HepG2 (cell line): Measurements from ENCODE around the gene NPBWR2. TPM values are rescaled to one million over a fixed set of nuclear protein-coding genes. Genes with fewer than 3 reads are reported as not detected.

Experiments
- ASH2L ChIP-seq: fragments of 300-600, 200-600 bp; sonication (generic); IDR thresholded peaks from 2 replicates; pipeline ENCODE4 v1.7.0; 2017; ENCODE audit warnings: low read depth, mild to moderate bottlenecking, moderate library complexity, mixed read lengths, low read length; ENCODE audit not compliant: insufficient read length
- ATRX ChIP-seq: sonication (generic); formaldehyde crosslinking; IDR thresholded peaks from 2 replicates; pipeline ENCODE4 v1.4.0; 2020; ENCODE audit warnings: missing genetic modification reagents, borderline replicate concordance
- BCL6 ChIP-seq: IDR thresholded peaks from 2 replicates; pipeline ENCODE4 v1.6.1; 2016; ENCODE audit warnings: missing genetic modification reagents, missing compliant biosample characterization
- HIC2 ChIP-seq: sonication (generic); formaldehyde crosslinking; IDR thresholded peaks from 2 replicates; pipeline ENCODE4 v1.9.0; 2022; ENCODE audit warnings: low read depth, missing genetic modification reagents
- MLLT10 ChIP-seq: sonication (generic); formaldehyde crosslinking; IDR thresholded peaks from 2 replicates; pipeline ENCODE4 v1.4.0; 2020; ENCODE audit warnings: missing genetic modification reagents
- MZF1 ChIP-seq: sonication (generic); formaldehyde crosslinking; IDR thresholded peaks from 2 replicates; pipeline ENCODE4 v1.8.1; 2023; ENCODE audit warnings: mild to moderate bottlenecking, missing genetic modification reagents, borderline replicate concordance
- NCOR1 ChIP-seq: fragments of 200-600 bp; sonication (generic); IDR thresholded peaks from 2 replicates; pipeline ENCODE4 v1.7.0; 2017; ENCODE audit warnings: antibody characterized with exemption, low read length, borderline replicate concordance
- ONECUT2 ChIP-seq: sonication (generic); formaldehyde crosslinking; IDR thresholded peaks from 2 replicates; pipeline ENCODE4 v1.4.0; 2020; ENCODE audit warnings: missing genetic modification reagents
- POLR2AphosphoS5 ChIP-seq: IDR thresholded peaks from 2 replicates; pipeline ENCODE4 v1.6.1; 2012; ENCODE audit warnings: low read depth, low read length
- RFXAP ChIP-seq: sonication (generic); formaldehyde crosslinking; IDR thresholded peaks from 2 replicates; pipeline ENCODE4 v1.4.0; 2020; ENCODE audit warnings: missing genetic modification reagents, borderline replicate concordance
- SP2 ChIP-seq: sonication (generic); formaldehyde crosslinking; IDR thresholded peaks from 2 replicates; pipeline ENCODE4 v1.5.1; 2020; ENCODE audit warnings: mild to moderate bottlenecking, missing genetic modification reagents
- ZKSCAN5 ChIP-seq: sonication (generic); formaldehyde crosslinking; IDR thresholded peaks from 2 replicates; pipeline ENCODE4 v1.5.1; 2020; ENCODE audit warnings: mild to moderate bottlenecking, missing genetic modification reagents
- ZNF282 ChIP-seq: fragments of 450-650 bp; IDR thresholded peaks from 2 replicates; pipeline ENCODE4 v1.6.1; 2018; ENCODE audit not compliant: partially characterized antibody
- polyA plus RNA-seq, 8 experiments: library from polyadenylated mRNA; depleted of rRNA in 3 of 8; stranded (reverse) in 7 of 8; unstranded in 1 of 8; fragments of >200 nt; fragmentation: Illumina TruSeq in 4 of 8; extraction: Trizol in 4 of 8; gene quantifications; 2 replicates each; pipeline versions ENCODE4 v1.2.1 to v1.2.3, GENCODE V29; 2011 to 2016; ENCODE audit warnings: low read depth in 4 of 8, missing spikeins in 1 of 8, mixed read lengths in 1 of 8; ENCODE audit not compliant: insufficient read depth in 1 of 8
- total RNA-seq, 5 experiments: library from RNA; depleted of rRNA; stranded (reverse); fragments of >200 nt; fragmentation: Illumina TruSeq; extraction: Trizol; gene quantifications; 2 replicates each; pipeline ENCODE4 v1.2.3, GENCODE V29; 2016; ENCODE audit warnings: low read depth in 1 of 5
- TF ChIP-seq, protein P1 (sequence below): sonication (generic); formaldehyde crosslinking; IDR thresholded peaks from 2 replicates; pipeline ENCODE4 v1.4.0; 2020; ENCODE audit warnings: missing genetic modification reagents, mild to moderate bottlenecking, borderline replicate concordance
- TF ChIP-seq, protein P2 (sequence below): sonication (generic); formaldehyde crosslinking; IDR thresholded peaks from 2 replicates; pipeline ENCODE4 v1.5.0; 2020; ENCODE audit warnings: missing genetic modification reagents, mild to moderate bottlenecking, borderline replicate concordance
- TF ChIP-seq, protein P3 (sequence below): sonication (generic); formaldehyde crosslinking; IDR thresholded peaks from 2 replicates; pipeline ENCODE4 v1.4.0; 2020; ENCODE audit warnings: low read depth, mild to moderate bottlenecking, missing genetic modification reagents
- TF ChIP-seq, protein P4 (sequence below): sonication (generic); formaldehyde crosslinking; IDR thresholded peaks from 2 replicates; pipeline ENCODE4 v1.4.0; 2020; ENCODE audit warnings: mild to moderate bottlenecking, missing genetic modification reagents
- TF ChIP-seq, protein P5 (sequence below): IDR thresholded peaks from 2 replicates; pipeline ENCODE4 v1.4.0; 2020; ENCODE audit warnings: mild to moderate bottlenecking, missing genetic modification reagents

Gene NPBWR2
- total and polyA plus RNA-seq, 2 of the 13 experiments (the other 11 are each of a cell fraction or from before 2014, with no cell fraction given) = not detected

- TF ChIP-seq, protein P1, sequence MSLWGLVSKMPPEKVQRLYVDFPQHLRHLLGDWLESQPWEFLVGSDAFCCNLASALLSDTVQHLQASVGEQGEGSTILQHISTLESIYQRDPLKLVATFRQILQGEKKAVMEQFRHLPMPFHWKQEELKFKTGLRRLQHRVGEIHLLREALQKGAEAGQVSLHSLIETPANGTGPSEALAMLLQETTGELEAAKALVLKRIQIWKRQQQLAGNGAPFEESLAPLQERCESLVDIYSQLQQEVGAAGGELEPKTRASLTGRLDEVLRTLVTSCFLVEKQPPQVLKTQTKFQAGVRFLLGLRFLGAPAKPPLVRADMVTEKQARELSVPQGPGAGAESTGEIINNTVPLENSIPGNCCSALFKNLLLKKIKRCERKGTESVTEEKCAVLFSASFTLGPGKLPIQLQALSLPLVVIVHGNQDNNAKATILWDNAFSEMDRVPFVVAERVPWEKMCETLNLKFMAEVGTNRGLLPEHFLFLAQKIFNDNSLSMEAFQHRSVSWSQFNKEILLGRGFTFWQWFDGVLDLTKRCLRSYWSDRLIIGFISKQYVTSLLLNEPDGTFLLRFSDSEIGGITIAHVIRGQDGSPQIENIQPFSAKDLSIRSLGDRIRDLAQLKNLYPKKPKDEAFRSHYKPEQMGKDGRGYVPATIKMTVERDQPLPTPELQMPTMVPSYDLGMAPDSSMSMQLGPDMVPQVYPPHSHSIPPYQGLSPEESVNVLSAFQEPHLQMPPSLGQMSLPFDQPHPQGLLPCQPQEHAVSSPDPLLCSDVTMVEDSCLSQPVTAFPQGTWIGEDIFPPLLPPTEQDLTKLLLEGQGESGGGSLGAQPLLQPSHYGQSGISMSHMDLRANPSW (CRISPR knock-in tag) = 0 out of 2 replicates have a peak, but pooled peaks have one; percentile 12
- TF ChIP-seq RFXAP (CRISPR knock-in tag) (peak; percentile 62; the same call in 1 of the 2 replicates), ASH2L (peak; percentile 15), BCL6 (CRISPR knock-in tag) (peak; percentile 51), ONECUT2 (CRISPR knock-in tag) (peak; percentile 36; the same call in 1 of the 2 replicates), SP2 (CRISPR knock-in tag) (no peak; the same call in 1 of the 2 replicates), ATRX (CRISPR knock-in tag) (0 out of 2 replicates have a peak, but pooled peaks have one; percentile 75), MZF1 (CRISPR knock-in tag) (no peak; the same call in 1 of the 2 replicates), NCOR1 (peak; percentile 17; the same call in 1 of the 2 replicates), MLLT10 (no peak), ZNF282 (no peak), HIC2 (peak; percentile 95), ZKSCAN5 (CRISPR knock-in tag) (no peak), POLR2AphosphoS5 (peak; percentile 73)
- TF ChIP-seq, protein P2, sequence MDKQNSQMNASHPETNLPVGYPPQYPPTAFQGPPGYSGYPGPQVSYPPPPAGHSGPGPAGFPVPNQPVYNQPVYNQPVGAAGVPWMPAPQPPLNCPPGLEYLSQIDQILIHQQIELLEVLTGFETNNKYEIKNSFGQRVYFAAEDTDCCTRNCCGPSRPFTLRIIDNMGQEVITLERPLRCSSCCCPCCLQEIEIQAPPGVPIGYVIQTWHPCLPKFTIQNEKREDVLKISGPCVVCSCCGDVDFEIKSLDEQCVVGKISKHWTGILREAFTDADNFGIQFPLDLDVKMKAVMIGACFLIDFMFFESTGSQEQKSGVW (CRISPR knock-in tag) = no peak
- TF ChIP-seq, protein P3, sequence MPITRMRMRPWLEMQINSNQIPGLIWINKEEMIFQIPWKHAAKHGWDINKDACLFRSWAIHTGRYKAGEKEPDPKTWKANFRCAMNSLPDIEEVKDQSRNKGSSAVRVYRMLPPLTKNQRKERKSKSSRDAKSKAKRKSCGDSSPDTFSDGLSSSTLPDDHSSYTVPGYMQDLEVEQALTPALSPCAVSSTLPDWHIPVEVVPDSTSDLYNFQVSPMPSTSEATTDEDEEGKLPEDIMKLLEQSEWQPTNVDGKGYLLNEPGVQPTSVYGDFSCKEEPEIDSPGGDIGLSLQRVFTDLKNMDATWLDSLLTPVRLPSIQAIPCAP (CRISPR knock-in tag) = no peak
- TF ChIP-seq, protein P4, sequence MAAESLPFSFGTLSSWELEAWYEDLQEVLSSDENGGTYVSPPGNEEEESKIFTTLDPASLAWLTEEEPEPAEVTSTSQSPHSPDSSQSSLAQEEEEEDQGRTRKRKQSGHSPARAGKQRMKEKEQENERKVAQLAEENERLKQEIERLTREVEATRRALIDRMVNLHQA = no peak
- TF ChIP-seq, protein P5, sequence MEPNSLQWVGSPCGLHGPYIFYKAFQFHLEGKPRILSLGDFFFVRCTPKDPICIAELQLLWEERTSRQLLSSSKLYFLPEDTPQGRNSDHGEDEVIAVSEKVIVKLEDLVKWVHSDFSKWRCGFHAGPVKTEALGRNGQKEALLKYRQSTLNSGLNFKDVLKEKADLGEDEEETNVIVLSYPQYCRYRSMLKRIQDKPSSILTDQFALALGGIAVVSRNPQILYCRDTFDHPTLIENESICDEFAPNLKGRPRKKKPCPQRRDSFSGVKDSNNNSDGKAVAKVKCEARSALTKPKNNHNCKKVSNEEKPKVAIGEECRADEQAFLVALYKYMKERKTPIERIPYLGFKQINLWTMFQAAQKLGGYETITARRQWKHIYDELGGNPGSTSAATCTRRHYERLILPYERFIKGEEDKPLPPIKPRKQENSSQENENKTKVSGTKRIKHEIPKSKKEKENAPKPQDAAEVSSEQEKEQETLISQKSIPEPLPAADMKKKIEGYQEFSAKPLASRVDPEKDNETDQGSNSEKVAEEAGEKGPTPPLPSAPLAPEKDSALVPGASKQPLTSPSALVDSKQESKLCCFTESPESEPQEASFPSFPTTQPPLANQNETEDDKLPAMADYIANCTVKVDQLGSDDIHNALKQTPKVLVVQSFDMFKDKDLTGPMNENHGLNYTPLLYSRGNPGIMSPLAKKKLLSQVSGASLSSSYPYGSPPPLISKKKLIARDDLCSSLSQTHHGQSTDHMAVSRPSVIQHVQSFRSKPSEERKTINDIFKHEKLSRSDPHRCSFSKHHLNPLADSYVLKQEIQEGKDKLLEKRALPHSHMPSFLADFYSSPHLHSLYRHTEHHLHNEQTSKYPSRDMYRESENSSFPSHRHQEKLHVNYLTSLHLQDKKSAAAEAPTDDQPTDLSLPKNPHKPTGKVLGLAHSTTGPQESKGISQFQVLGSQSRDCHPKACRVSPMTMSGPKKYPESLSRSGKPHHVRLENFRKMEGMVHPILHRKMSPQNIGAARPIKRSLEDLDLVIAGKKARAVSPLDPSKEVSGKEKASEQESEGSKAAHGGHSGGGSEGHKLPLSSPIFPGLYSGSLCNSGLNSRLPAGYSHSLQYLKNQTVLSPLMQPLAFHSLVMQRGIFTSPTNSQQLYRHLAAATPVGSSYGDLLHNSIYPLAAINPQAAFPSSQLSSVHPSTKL (CRISPR knock-in tag) = peak; percentile 73
Observed at GRCh38 chr20:64053841-64054661, 53.3 kb downstream of the NPBWR2 start (continued).
